ENCODE measurements around the gene FUT1.

DNA sequence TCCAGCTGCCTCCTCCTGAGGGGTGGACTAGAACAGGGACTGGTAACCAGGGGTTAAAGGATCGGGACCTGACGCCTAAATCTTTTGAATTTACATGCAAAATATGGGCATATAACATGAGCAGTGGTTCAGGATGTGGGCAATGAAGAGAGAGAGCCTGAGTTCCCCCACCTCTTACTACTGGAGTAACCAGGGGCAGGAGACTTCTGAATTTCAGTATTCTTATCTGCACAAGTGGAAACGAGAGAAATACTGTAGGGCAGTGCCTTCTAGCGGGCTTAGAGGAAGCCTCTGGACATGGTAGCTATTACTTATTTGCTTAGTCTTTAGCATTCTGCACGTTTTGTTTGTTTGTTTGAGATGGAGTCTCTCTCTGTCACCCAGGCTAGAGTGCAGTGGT, 32.1 kb upstream of the FUT1 start:
- TF ChIP-seq CTCF (IDR thresholded peaks at IDR 0.05; ENCODE audit: low read depth, low read length): peak; percentile 9; the same call in 1 of the 2 replicates
- no peak for TF ChIP-seq EZH2phosphoT487 (IDR thresholded peaks at IDR 0.05; ENCODE audit: low read depth)

All from OCI-LY3 (cell line).